Sigmoid colon (tissue), 7 donors: ENCODE results near the gene GALNT1. TPM values are rescaled to one million over a fixed set of nuclear protein-coding genes. Genes with fewer than 3 reads are reported as not detected.

ENCODE experiments used
- DNase-seq: peaks from one replicate; pipeline ENCODE4 v3.0.0-alpha.2; 2019
- H3K27ac ChIP-seq, 4 donors: fragments of 200-600 bp; sonication (generic); one replicate each; pipeline ENCODE4 v1.5.1; 2016 to 2019; ENCODE audit warnings: mild to moderate bottlenecking in 1 of 4
- H3K27me3 ChIP-seq, 3 donors: fragments of 200-600 bp; sonication (generic); one replicate each; pipeline ENCODE4 v1.5.1; 2019; ENCODE audit warnings: mild to moderate bottlenecking in 1 of 3
- H3K36me3 ChIP-seq, 4 donors: fragments of 200-600 bp; sonication (generic); one replicate each; pipeline ENCODE4 v1.5.1; 2016 to 2019
- H3K4me1 ChIP-seq, 4 donors: fragments of 200-600 bp; sonication (generic); one replicate each; pipeline ENCODE4 v1.5.1; 2017 to 2019
- H3K4me3 ChIP-seq, 4 donors: fragments of 200-600 bp; sonication (generic); one replicate each; pipeline ENCODE4 v1.5.1; 2017 to 2019; ENCODE audit warnings: mild to moderate bottlenecking in 2 of 4, moderate library complexity in 1 of 4
- H3K9me3 ChIP-seq, 4 donors: fragments of 200-600 bp in 3 of 4; sonication (generic) in 3 of 4; one replicate each; pipeline versions ENCODE4 v1.5.1 to v1.6.1; 2013 to 2019
- EP300 ChIP-seq, 4 donors: sonication (generic); formaldehyde crosslinking; IDR thresholded peaks; one replicate each; pipeline ENCODE4 v1.6.1; 2017; ENCODE audit warnings: antibody characterized with exemption in 4 of 4
- POLR2A ChIP-seq, 2 donors: fragments of 450-650 bp; IDR thresholded peaks; one replicate each; pipeline ENCODE4 v1.6.1; 2016; ENCODE audit warnings: antibody characterized with exemption in 2 of 2, mild to moderate bottlenecking in 2 of 2, moderate library complexity in 2 of 2
- POLR2AphosphoS5 ChIP-seq, 4 donors: sonication (generic); formaldehyde crosslinking; IDR thresholded peaks; one replicate each; pipeline ENCODE4 v1.6.1; 2017; ENCODE audit warnings: antibody characterized with exemption in 4 of 4
- WGBS, 2 donors: extraction: QIAGEN DNeasy Blood & Tissue Kit; methylation state at CpG; one replicate each; pipeline ENCODE4 v1.1.7; 2013; 5-methylcytosine and 5-hydroxymethylcytosine counted together
- intact Hi-C: fragments of 100-400 bp; cut with DNase I; formaldehyde crosslinking; loops from one replicate; pipeline ENCODE4 v1.15.1; 2023
- polyA plus RNA-seq, 3 donors: library from polyadenylated mRNA; stranded (reverse); fragments of 200-250 nt; gene quantifications; one replicate each; pipeline ENCODE4 v1.2.3, GENCODE V29; 2013
- total RNA-seq, 4 donors: library from RNA; depleted of rRNA; stranded (reverse); fragments of >200 nt; gene quantifications; one replicate each; pipeline ENCODE4 v1.1.0, GENCODE V29; 2016
- TF ChIP-seq, protein P1 (sequence below), 4 experiments: fragments of 450-650 bp in 3 of 4; fragments of 200-600 bp in 1 of 4; IDR thresholded peaks; one replicate each; pipeline ENCODE4 v1.5.1; 2016 to 2019; ENCODE audit warnings: antibody characterized with exemption in 4 of 4, mild to moderate bottlenecking in 3 of 4, moderate library complexity in 2 of 4
- donor health status: healthy with polysubstance abuse.
- donor health status: Bipolar disorder and iron deficiency.
- donor health status: healthy.

GALNT1 gene
- total and polyA plus RNA-seq, 7 donors: 21.5 to 33.9 (median 29.7) TPM

DNA sequence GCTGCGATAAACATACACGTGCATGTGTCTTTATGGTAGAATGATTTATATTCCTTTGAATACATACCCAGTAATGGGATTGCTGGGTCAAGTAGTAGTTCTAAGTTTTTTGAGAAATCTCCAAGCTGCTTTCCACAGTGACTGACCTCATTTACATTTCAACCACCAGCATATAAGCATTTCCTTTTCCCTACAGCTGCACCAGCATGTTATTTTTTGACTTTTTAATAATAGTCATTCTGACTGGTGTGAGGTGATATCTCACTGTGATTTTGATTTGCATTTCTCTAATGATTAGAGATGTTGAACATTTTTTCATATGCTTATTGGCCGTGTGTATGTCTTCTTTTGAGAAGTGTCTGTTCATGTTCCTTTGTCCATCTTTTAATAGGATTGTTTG is 22.8 kb downstream of the GALNT1 start:
- no peak for DNase-seq

DNA sequence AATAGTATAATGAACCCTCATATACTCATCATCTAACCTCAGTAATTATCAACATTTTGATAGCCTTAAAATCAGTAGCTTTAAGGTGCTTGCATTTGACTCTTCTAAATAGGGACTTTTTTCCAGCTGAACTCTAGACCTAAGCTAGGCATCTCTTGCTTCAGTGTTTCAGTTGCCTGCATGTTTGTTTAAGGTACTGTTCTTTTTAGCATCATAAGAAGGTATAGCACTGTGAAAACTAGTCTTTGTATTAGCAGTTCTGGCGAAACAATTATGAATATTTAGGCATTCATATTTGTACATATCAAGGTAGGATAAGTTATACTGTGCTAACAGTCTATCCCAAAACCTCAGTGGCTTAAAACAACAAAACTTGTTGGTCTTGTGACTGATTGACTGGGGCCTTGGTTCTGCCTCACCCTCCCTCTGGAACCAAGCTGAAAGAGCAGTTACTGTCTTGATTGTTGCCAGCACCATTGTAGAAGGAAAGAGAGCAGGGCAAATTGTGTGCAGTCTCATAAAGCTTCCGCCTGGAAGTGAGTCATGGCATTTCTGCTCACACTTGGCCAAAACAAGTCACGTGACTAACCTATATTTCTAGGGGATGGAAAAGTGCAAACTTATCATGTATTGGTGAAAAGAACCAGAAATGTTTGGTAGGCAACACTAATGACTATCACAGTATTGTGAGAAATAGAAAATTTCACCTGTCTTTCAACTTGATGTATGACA is 24.3 kb downstream of the GALNT1 start:
- H3K36me3 ChIP-seq: no peaks in the 10 kb centered on the region
- DNase-seq: no peak
- H3K4me1 ChIP-seq: peaks cover 0 to 41% (median 7%) of the 10 kb centered on the region in 4 donors
- H3K27ac ChIP-seq: no peak overlapping the region
- H3K4me3 ChIP-seq: no peak overlapping the region
- no peaks in the 10 kb centered on the region for H3K27me3 ChIP-seq
- TF ChIP-seq, protein P1, sequence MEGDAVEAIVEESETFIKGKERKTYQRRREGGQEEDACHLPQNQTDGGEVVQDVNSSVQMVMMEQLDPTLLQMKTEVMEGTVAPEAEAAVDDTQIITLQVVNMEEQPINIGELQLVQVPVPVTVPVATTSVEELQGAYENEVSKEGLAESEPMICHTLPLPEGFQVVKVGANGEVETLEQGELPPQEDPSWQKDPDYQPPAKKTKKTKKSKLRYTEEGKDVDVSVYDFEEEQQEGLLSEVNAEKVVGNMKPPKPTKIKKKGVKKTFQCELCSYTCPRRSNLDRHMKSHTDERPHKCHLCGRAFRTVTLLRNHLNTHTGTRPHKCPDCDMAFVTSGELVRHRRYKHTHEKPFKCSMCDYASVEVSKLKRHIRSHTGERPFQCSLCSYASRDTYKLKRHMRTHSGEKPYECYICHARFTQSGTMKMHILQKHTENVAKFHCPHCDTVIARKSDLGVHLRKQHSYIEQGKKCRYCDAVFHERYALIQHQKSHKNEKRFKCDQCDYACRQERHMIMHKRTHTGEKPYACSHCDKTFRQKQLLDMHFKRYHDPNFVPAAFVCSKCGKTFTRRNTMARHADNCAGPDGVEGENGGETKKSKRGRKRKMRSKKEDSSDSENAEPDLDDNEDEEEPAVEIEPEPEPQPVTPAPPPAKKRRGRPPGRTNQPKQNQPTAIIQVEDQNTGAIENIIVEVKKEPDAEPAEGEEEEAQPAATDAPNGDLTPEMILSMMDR (IDR thresholded peaks at IDR 0.05): no peak
- TF ChIP-seq EP300 (IDR thresholded peaks at IDR 0.05): no peak
- no peaks in the 10 kb centered on the region for H3K9me3 ChIP-seq
- 66 to 82% methylated on average over 3 of the region's 3 CpGs for WGBS, 2 donors
- intact Hi-C loops: no loop called here

More for the DNA sequence above, 22.8 kb downstream of the GALNT1 start:
- Histone ChIP-seq H3K36me3 (no peaks in the 10 kb centered on the region), H3K27ac (no peak overlapping the region), H3K4me1 (peaks cover 0 to 27% (median 1%) of the 10 kb centered on the region in 4 donors), H3K9me3 (no peaks in the 10 kb centered on the region), H3K4me3 (no peak overlapping the region), H3K27me3 (no peaks in the 10 kb centered on the region)
- TF ChIP-seq POLR2AphosphoS5 (IDR thresholded peaks at IDR 0.05) (no peak), POLR2A (IDR thresholded peaks at IDR 0.05) (no peak)
- intact Hi-C loops: no loop called here
- WGBS, 2 donors: 85 to 95% methylated on average over 3 of the region's 3 CpGs

DNA sequence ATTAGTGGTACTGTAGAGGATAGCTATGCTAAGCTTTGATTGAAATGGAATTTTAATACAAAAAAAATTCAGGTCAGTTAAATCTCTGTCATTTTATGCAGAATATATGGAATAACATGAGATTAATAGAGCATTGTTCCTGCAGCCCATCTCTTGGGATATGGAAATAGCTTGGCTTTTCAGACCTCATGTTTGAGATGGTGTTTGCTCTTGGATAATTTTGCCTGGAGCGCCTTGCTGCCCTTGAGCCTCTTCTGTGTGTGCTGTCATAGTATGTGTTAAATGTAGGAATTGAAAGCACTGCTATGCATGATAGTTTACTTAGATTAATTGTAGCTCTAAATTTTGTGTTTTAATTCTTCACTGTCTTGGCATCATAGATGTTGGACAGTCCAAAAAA is 27.7 kb downstream of the GALNT1 start:
- Histone ChIP-seq H3K36me3 (no peaks in the 10 kb centered on the region), H3K9me3 (no peaks in the 10 kb centered on the region), H3K27me3 (no peaks in the 10 kb centered on the region), H3K27ac (no peak overlapping the region), H3K4me1 (peaks cover 0 to 50% (median 12%) of the 10 kb centered on the region in 4 donors), H3K4me3 (no peak overlapping the region)
- no peak for DNase-seq
- TF ChIP-seq POLR2A (IDR thresholded peaks at IDR 0.05) (no peak), POLR2AphosphoS5 (IDR thresholded peaks at IDR 0.05) (no peak), EP300 (IDR thresholded peaks at IDR 0.05) (no peak)
- TF ChIP-seq, protein P1 (IDR thresholded peaks at IDR 0.05): no peak
- intact Hi-C loops: no loop called here
- WGBS, 2 donors: 94 to 95% methylated on average over 1 of the region's 1 CpG

DNA sequence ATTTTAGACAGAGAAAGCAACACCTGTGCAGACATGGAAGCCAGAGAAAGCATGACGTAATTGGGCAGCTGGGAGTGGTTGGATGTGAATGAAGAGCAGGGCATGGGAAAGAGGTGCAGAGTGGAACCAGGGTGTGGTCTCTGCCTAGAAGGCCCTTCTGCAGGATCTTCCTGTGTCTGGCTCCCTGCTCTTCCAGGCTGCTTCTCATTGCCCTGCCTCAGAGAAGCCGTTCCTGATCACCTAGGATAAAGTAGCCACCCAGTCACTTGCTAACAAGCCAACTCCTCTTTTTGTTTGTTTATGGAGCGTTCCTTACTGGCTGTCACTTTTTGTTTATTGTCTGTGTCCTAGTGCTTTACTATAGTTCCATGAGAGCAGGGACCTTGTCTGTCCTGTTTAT is 28.5 kb downstream of the GALNT1 start:
- H3K27ac ChIP-seq: no peak overlapping the region
- peaks cover 0 to 50% (median 12%) of the 10 kb centered on the region in 4 donors for H3K4me1 ChIP-seq
- H3K4me3 ChIP-seq: no peak overlapping the region
- no peaks in the 10 kb centered on the region for H3K9me3 ChIP-seq
- 15 to 71% methylated on average over 3 of the region's 3 CpGs for WGBS, 2 donors
- TF ChIP-seq EP300 (IDR thresholded peaks at IDR 0.05) (no peak), POLR2A (IDR thresholded peaks at IDR 0.05) (no peak), POLR2AphosphoS5 (IDR thresholded peaks at IDR 0.05) (no peak)
- TF ChIP-seq, protein P1 (IDR thresholded peaks at IDR 0.05): no peak
- H3K27me3 ChIP-seq: no peaks in the 10 kb centered on the region
- DNase-seq: no peak
- no peaks in the 10 kb centered on the region for H3K36me3 ChIP-seq
- intact Hi-C loops: no loop called here

DNA sequence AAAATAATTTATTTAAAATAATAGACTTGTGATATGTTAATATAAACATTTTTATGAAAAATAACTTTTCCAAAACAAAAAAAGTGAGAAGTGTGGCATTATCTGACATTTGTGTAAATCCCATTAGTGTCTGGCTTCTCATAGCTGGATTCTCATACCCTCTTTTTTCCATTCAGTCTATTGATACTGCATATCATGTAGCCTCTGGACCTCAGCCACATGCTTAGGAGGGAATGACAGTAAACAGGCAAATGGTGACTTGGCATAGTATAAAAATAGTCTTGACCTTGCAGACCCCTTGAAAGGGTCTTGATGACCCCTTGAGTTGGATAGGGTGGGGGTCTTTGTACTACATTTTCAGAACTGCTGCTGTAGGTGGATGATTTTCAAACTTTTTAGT is 29.2 kb downstream of the GALNT1 start:
- Histone ChIP-seq H3K36me3 (no peaks in the 10 kb centered on the region), H3K27ac (no peak overlapping the region), H3K4me3 (no peak overlapping the region), H3K9me3 (no peaks in the 10 kb centered on the region), H3K4me1 (peaks cover 0 to 47% (median 17%) of the 10 kb centered on the region in 4 donors), H3K27me3 (no peaks in the 10 kb centered on the region)
- DNase-seq: no peak
- TF ChIP-seq POLR2AphosphoS5 (IDR thresholded peaks at IDR 0.05) (no peak), POLR2A (IDR thresholded peaks at IDR 0.05) (no peak), EP300 (IDR thresholded peaks at IDR 0.05) (no peak)
- TF ChIP-seq, protein P1 (IDR thresholded peaks at IDR 0.05): no peak
- intact Hi-C loops: no loop called here
